Measurements from ENCODE around the gene UBQLN3. TPM values are rescaled to one million over a fixed set of nuclear protein-coding genes. Genes with fewer than 3 reads are reported as not detected.

Gene UBQLN3
- total RNA-seq, 1 experiment from 2014 or later = not detected

DNA sequence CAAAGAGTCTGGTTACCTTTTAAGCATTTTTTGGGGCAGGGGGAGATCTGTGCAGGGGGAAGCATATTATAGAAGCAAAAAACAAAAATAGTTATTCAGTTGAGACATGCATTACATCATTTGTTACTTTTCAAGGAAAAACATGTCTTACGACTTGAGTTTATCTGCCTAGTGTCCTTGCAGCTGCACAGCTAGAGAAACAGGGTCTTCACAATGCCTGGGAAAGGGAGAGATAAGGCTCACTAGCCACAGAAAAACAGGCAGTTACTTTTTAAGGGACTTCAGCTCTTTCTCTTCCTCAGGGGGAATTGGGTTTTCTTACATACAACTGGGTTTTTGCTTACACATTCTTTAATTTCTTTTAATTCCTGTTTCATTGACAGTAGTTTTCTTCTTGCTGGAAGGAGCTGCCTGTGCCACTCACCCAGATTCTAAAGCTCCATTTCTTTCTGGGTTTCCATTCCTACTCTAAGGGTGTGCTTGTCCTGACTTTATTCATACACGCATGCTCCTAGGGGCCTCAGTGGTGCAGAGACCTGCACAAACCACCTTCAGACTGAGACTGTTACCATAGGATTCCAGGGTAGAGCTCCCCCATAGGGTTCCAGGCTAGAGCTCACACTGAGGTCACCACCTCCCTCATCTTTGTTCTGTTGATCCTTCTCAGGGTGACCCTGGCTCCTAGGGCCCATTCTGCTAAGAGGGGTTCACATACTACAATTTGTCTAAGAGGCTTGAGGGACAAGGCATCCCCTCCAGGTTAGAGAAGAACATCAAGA is 21.5 kb upstream of the UBQLN3 start (continued):
- no peak for TF ChIP-seq FOSL1 (IDR thresholded peaks at IDR 0.05; ENCODE audit: low read depth)
- TF ChIP-seq, protein P1, sequence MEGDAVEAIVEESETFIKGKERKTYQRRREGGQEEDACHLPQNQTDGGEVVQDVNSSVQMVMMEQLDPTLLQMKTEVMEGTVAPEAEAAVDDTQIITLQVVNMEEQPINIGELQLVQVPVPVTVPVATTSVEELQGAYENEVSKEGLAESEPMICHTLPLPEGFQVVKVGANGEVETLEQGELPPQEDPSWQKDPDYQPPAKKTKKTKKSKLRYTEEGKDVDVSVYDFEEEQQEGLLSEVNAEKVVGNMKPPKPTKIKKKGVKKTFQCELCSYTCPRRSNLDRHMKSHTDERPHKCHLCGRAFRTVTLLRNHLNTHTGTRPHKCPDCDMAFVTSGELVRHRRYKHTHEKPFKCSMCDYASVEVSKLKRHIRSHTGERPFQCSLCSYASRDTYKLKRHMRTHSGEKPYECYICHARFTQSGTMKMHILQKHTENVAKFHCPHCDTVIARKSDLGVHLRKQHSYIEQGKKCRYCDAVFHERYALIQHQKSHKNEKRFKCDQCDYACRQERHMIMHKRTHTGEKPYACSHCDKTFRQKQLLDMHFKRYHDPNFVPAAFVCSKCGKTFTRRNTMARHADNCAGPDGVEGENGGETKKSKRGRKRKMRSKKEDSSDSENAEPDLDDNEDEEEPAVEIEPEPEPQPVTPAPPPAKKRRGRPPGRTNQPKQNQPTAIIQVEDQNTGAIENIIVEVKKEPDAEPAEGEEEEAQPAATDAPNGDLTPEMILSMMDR (IDR thresholded peaks at IDR 0.05 in 2 of 3, conservative IDR thresholded peaks at IDR 0.05 in 1 of 3; ENCODE audit: borderline replicate concordance in 1 of 3, insufficient read depth in 1 of 3, low read depth in 2 of 3, low read length in 2 of 3) = no peak
- no peak for TF ChIP-seq SP1 (IDR thresholded peaks at IDR 0.05; ENCODE audit: low read depth)
- TF ChIP-seq RAD21 (IDR thresholded peaks at IDR 0.05; ENCODE audit: low read depth) = no peak
- TF ChIP-seq JUND (IDR thresholded peaks at IDR 0.05) = no peak

DNA sequence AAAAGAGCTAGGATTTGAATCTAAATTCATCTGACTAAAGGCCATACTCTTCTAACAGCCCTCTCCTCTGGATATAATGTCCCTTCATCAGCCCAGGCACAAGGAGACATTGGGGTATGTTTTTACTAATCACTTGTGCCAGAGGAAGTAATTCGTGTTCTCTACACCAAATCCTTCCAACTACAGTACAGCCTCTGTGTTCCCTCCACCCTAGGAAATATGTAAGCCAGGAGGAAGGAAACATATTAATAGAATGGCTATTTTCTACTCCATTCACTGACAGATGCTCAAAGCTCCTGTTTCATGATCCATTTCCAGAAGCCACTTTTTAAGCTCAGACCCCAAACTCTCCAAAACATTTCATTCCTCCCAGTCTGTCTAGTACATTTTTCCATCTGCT is 18.7 kb upstream of the UBQLN3 start:
- DNase-seq (ENCODE audit: low read depth, low spot score) = no peak
- H3K79me2 ChIP-seq (ENCODE audit: insufficient read depth, low read length) = no peaks in the 10 kb centered on the region
- no peak overlapping the region for H3K4me3 ChIP-seq (replicated peaks in 1 of 2; ENCODE audit: low read depth in 1 of 2, low read length in 2 of 2)
- ChIA-PET CTCF (no interaction called here), RAD21 (ENCODE audit: low non-redundant PET in 1 of 2, low total read pairs in 2 of 2, uncharacterized antibody in 2 of 2, unreplicated experiment in 2 of 2) (no interaction called here), POLR2A (interaction anchor here (1.4 kb wide), 1 partner anchor 22 kb away, joined by 5 read pairs; no protein-coding TSS in a partner anchor)
- no peak overlapping the region for H3K4me2 ChIP-seq (ENCODE audit: low read length)
- H3K4me1 ChIP-seq (ENCODE audit: control insufficient read depth in 1 of 2, insufficient read depth in 2 of 2, low read length in 2 of 2) = no peaks in the 10 kb centered on the region
- BruUV-seq (replicated peaks) = no TSS peak
- H4K20me1 ChIP-seq (ENCODE audit: insufficient read depth) = no peaks in the 10 kb centered on the region
- no peak overlapping the region for H2AFZ ChIP-seq (ENCODE audit: low read depth, low read length, poor library complexity, severe bottlenecking)
- intact Hi-C loops (cut with micrococcal nuclease) = no loop called here
- peaks cover 69% of the 10 kb centered on the region; the same call in 1 of the 2 replicates for H3K27me3 ChIP-seq (ENCODE audit: insufficient read depth, low read length)
- H3K9me3 ChIP-seq (ENCODE audit: control insufficient read depth in 1 of 2, insufficient read depth in 1 of 2, low read depth in 1 of 2, low read length in 2 of 2) = no peaks in the 10 kb centered on the region
- TF ChIP-seq CBX3 (IDR thresholded peaks at IDR 0.05; ENCODE audit: low read depth) = no peak
- no peak for TF ChIP-seq JUND (IDR thresholded peaks at IDR 0.05)
- no peak for TF ChIP-seq ATF3 (IDR thresholded peaks at IDR 0.05)
- TF ChIP-seq POLR2AphosphoS5 (IDR thresholded peaks at IDR 0.05; ENCODE audit: low read depth, low read length) = no peak
- TF ChIP-seq, protein P2, sequence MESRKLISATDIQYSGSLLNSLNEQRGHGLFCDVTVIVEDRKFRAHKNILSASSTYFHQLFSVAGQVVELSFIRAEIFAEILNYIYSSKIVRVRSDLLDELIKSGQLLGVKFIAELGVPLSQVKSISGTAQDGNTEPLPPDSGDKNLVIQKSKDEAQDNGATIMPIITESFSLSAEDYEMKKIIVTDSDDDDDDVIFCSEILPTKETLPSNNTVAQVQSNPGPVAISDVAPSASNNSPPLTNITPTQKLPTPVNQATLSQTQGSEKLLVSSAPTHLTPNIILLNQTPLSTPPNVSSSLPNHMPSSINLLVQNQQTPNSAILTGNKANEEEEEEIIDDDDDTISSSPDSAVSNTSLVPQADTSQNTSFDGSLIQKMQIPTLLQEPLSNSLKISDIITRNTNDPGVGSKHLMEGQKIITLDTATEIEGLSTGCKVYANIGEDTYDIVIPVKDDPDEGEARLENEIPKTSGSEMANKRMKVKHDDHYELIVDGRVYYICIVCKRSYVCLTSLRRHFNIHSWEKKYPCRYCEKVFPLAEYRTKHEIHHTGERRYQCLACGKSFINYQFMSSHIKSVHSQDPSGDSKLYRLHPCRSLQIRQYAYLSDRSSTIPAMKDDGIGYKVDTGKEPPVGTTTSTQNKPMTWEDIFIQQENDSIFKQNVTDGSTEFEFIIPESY (IDR thresholded peaks at IDR 0.05; ENCODE audit: extremely low read depth, insufficient replicate concordance, low read length) = no peak
- no peak for TF ChIP-seq ZNF274 (IDR thresholded peaks at IDR 0.05; ENCODE audit: low read depth, low read length)
- no peak for TF ChIP-seq MAX (IDR thresholded peaks at IDR 0.05)
- no peak for TF ChIP-seq SP1 (IDR thresholded peaks at IDR 0.05; ENCODE audit: low read depth)
- TF ChIP-seq, protein P3, sequence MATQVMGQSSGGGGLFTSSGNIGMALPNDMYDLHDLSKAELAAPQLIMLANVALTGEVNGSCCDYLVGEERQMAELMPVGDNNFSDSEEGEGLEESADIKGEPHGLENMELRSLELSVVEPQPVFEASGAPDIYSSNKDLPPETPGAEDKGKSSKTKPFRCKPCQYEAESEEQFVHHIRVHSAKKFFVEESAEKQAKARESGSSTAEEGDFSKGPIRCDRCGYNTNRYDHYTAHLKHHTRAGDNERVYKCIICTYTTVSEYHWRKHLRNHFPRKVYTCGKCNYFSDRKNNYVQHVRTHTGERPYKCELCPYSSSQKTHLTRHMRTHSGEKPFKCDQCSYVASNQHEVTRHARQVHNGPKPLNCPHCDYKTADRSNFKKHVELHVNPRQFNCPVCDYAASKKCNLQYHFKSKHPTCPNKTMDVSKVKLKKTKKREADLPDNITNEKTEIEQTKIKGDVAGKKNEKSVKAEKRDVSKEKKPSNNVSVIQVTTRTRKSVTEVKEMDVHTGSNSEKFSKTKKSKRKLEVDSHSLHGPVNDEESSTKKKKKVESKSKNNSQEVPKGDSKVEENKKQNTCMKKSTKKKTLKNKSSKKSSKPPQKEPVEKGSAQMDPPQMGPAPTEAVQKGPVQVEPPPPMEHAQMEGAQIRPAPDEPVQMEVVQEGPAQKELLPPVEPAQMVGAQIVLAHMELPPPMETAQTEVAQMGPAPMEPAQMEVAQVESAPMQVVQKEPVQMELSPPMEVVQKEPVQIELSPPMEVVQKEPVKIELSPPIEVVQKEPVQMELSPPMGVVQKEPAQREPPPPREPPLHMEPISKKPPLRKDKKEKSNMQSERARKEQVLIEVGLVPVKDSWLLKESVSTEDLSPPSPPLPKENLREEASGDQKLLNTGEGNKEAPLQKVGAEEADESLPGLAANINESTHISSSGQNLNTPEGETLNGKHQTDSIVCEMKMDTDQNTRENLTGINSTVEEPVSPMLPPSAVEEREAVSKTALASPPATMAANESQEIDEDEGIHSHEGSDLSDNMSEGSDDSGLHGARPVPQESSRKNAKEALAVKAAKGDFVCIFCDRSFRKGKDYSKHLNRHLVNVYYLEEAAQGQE (IDR thresholded peaks at IDR 0.05; ENCODE audit: low read depth) = no peak
- TF ChIP-seq CEBPB (IDR thresholded peaks at IDR 0.05; ENCODE audit: low read depth) = no peak
- no peak for TF ChIP-seq EGR1 (IDR thresholded peaks at IDR 0.05; ENCODE audit: low read depth)
- TF ChIP-seq SIN3A (IDR thresholded peaks at IDR 0.05; ENCODE audit: low read depth) = no peak
- no peak for TF ChIP-seq TCF7L2 (IDR thresholded peaks at IDR 0.05; ENCODE audit: borderline replicate concordance, extremely low read depth, insufficient read depth, insufficient read length)
- no peak overlapping the region for H3K9ac ChIP-seq (ENCODE audit: low read length)
- no peak for ATAC-seq
- H3K36me3 ChIP-seq (ENCODE audit: control insufficient read depth in 1 of 2, insufficient read depth in 2 of 2, low read length in 2 of 2) = no peaks in the 10 kb centered on the region
- no peaks in the 10 kb centered on the region for H3K9me2 ChIP-seq (ENCODE audit: insufficient read depth)
- H3K27ac ChIP-seq (ENCODE audit: low read depth, low read length) = no peak overlapping the region

All from HCT116 (cell line).